ENCODE results near the gene SERPINF2.

DNA sequence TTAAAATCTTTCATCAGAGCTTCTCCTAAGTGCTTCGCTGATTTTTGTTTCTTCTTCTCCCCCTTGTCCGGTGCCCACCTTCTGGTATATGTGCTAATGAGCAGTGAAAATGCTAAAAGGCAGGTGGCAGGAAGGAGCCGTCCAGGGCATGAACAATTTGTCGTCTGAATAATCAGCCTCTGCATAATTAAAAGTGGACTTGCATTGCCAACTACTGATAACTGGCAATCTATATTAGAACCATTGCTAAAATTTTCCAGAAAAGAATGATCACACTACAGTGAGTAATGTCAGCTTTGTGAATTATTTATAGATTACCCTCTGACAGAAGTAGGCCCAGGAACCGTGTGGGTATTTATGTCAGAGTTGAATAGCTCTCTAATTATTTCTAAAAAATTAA is 47.3 kb downstream of the SERPINF2 start:
- TF ChIP-seq, protein P1, sequence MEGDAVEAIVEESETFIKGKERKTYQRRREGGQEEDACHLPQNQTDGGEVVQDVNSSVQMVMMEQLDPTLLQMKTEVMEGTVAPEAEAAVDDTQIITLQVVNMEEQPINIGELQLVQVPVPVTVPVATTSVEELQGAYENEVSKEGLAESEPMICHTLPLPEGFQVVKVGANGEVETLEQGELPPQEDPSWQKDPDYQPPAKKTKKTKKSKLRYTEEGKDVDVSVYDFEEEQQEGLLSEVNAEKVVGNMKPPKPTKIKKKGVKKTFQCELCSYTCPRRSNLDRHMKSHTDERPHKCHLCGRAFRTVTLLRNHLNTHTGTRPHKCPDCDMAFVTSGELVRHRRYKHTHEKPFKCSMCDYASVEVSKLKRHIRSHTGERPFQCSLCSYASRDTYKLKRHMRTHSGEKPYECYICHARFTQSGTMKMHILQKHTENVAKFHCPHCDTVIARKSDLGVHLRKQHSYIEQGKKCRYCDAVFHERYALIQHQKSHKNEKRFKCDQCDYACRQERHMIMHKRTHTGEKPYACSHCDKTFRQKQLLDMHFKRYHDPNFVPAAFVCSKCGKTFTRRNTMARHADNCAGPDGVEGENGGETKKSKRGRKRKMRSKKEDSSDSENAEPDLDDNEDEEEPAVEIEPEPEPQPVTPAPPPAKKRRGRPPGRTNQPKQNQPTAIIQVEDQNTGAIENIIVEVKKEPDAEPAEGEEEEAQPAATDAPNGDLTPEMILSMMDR (IDR thresholded peaks at IDR 0.05), result no peak
- TF ChIP-seq POLR2A (IDR thresholded peaks at IDR 0.05) (no peak), POLR2AphosphoS5 (IDR thresholded peaks at IDR 0.05) (no peak)

All from breast epithelium (tissue), 3 donors.